IMR-90 (cell line): ENCODE data around the gene MEGF10. TPM values are rescaled to one million over a fixed set of nuclear protein-coding genes. Genes with fewer than 3 reads are reported as not detected.

ENCODE experiments used
- ATAC-seq: fragments of 200-7000 bp; cut with Tn5 transposase; 2 replicates; pipeline ENCODE4 v1.9.1; 2020; ENCODE audit warnings: low read depth, mild to moderate bottlenecking, moderate library complexity
- BruUV-seq: library from RNA; stranded (reverse); fragments of 400-500 nt; replicated peaks from 2 replicates; lab custom pipeline; 2021; lab: Mats Ljungman, UMichigan
- CTCF ChIA-PET: fragments of 300-600 bp; formaldehyde crosslinking; extraction: SDS; loops from one replicate; lab custom pipeline; 2021; ENCODE audit warnings: antibody characterized with exemption; lab: Yijun Ruan, JAX
- POLR2A ChIA-PET: fragments of 300-600 bp; sonication (Branson Sonifier 250); formaldehyde crosslinking; loops from one replicate; lab custom pipeline; 2022; ENCODE audit warnings: antibody characterized with exemption; ENCODE audit not compliant: unreplicated experiment; lab: Charles Lee
- DNase-seq: peaks from one replicate; pipeline ENCODE4 v3.0.0; 2013
- H2AFZ ChIP-seq: replicated peaks from 2 replicates; pipeline ENCODE3; 2013; ENCODE audit warnings: low read length, mild to moderate bottlenecking; ENCODE audit not compliant: poor library complexity
- H2AK5ac ChIP-seq: 2 replicates; pipeline ENCODE4 v1.6.1; 2013; ENCODE audit warnings: low read depth, low read length, inconsistent platforms
- H2AK9ac ChIP-seq: replicated peaks from 2 replicates; pipeline ENCODE3; 2013; ENCODE audit warnings: mild to moderate bottlenecking, low read depth, low read length, moderate library complexity; ENCODE audit not compliant: poor library complexity
- H2BK120ac ChIP-seq: 2 replicates; pipeline ENCODE4 v1.6.1; 2013; ENCODE audit warnings: low read depth, low read length, inconsistent platforms
- H2BK15ac ChIP-seq: 3 replicates; pipeline ENCODE4 v1.6.1; 2013; ENCODE audit warnings: low read depth, low read length, inconsistent platforms
- H2BK20ac ChIP-seq: 2 replicates; pipeline ENCODE4 v1.6.1; 2013; ENCODE audit warnings: low read depth, mild to moderate bottlenecking, inconsistent platforms, low read length, moderate library complexity
- H2BK5ac ChIP-seq: 2 replicates; pipeline ENCODE4 v1.6.1; 2013; ENCODE audit warnings: mild to moderate bottlenecking, low read depth, low read length, inconsistent platforms; ENCODE audit not compliant: poor library complexity, severe bottlenecking
- H3K14ac ChIP-seq: replicated peaks from 2 replicates; pipeline ENCODE4 v1.6.1; 2013; ENCODE audit warnings: low read depth, low read length, inconsistent platforms
- H3K18ac ChIP-seq: 2 replicates; pipeline ENCODE4 v1.6.1; 2013; ENCODE audit warnings: low read depth, low read length, control low read depth
- H3K23ac ChIP-seq: 2 replicates; pipeline ENCODE4 v1.6.1; 2013; ENCODE audit warnings: low read depth, low read length, inconsistent platforms
- H3K27ac ChIP-seq: 2 replicates; pipeline ENCODE4 v1.5.1; 2013; ENCODE audit warnings: mild to moderate bottlenecking, control low read depth, low read length; ENCODE audit not compliant: insufficient read depth
- H3K27me3 ChIP-seq: 2 replicates; pipeline ENCODE4 v1.6.1; 2013; ENCODE audit warnings: low read length; ENCODE audit not compliant: control insufficient read depth, insufficient read depth
- H3K36me3 ChIP-seq: 2 replicates; pipeline ENCODE4 v1.6.1; 2013; ENCODE audit warnings: low read length, mixed read lengths; ENCODE audit not compliant: control insufficient read depth, insufficient read depth
- H3K4ac ChIP-seq: 2 replicates; pipeline ENCODE4 v1.6.1; 2013; ENCODE audit warnings: low read depth, low read length, inconsistent platforms
- H3K4me1 ChIP-seq: 2 replicates; pipeline ENCODE4 v1.6.1; 2013; ENCODE audit warnings: low read length, mixed read lengths; ENCODE audit not compliant: control insufficient read depth, insufficient read depth
- H3K4me2 ChIP-seq: 2 replicates; pipeline ENCODE4 v1.6.1; 2013; ENCODE audit warnings: low read depth, mild to moderate bottlenecking, control low read depth, low read length, moderate library complexity
- H3K4me3 ChIP-seq: 2 replicates; pipeline ENCODE4 v1.5.1; 2013; ENCODE audit warnings: low read depth, mild to moderate bottlenecking, control low read depth, low read length, moderate library complexity; ENCODE audit not compliant: insufficient read depth
- H3K56ac ChIP-seq: 2 replicates; pipeline ENCODE4 v1.6.1; 2013; ENCODE audit warnings: low read length, inconsistent platforms; ENCODE audit not compliant: insufficient read depth; ENCODE audit errors: extremely low read depth
- H3K79me1 ChIP-seq, 2 experiments: 2 replicates each; pipeline ENCODE4 v1.6.1; 2013; ENCODE audit warnings: low read length in 2 of 2, inconsistent platforms in 1 of 2, low read depth in 1 of 2
- H3K9ac ChIP-seq: 2 replicates; pipeline ENCODE4 v1.6.1; 2013; ENCODE audit warnings: low read depth, low read length, control low read depth
- H3K9me1 ChIP-seq: 2 replicates; pipeline ENCODE4 v1.6.1; 2013; ENCODE audit warnings: low read length, inconsistent platforms; ENCODE audit not compliant: insufficient read depth
- H3K9me3 ChIP-seq: 2 replicates; pipeline ENCODE4 v1.6.1; 2013; ENCODE audit warnings: low read length; ENCODE audit not compliant: control insufficient read depth, insufficient read depth
- H4K20me1 ChIP-seq: 2 replicates; pipeline ENCODE4 v1.6.1; 2013; ENCODE audit warnings: low read length, inconsistent platforms; ENCODE audit not compliant: insufficient read depth
- H4K5ac ChIP-seq: 2 replicates; pipeline ENCODE4 v1.6.1; 2013; ENCODE audit warnings: mild to moderate bottlenecking, low read depth, low read length, control low read depth
- H4K8ac ChIP-seq, 2 experiments: 2 replicates each; pipeline ENCODE4 v1.6.1; 2013; ENCODE audit warnings: low read depth in 2 of 2, low read length in 2 of 2, control low read depth in 1 of 2, inconsistent platforms in 1 of 2
- H4K91ac ChIP-seq: 2 replicates; pipeline ENCODE4 v1.6.1; 2013; ENCODE audit warnings: low read depth, low read length, inconsistent platforms; ENCODE audit not compliant: insufficient read depth
- BHLHE40 ChIP-seq: fragments of 150-350 bp; IDR thresholded peaks from 2 replicates; pipeline ENCODE4 v1.6.1; 2016; ENCODE audit warnings: mild to moderate bottlenecking, low read depth, low read length
- CEBPB ChIP-seq: IDR thresholded peaks from 2 replicates; pipeline ENCODE4 v1.6.1; 2012; ENCODE audit warnings: low read depth, low read length, improper control_type of control experiment
- CHD1 ChIP-seq: IDR thresholded peaks from 2 replicates; pipeline ENCODE4 v1.6.1; 2012; ENCODE audit warnings: low read depth, low read length, improper control_type of control experiment
- CTCF ChIP-seq: conservative IDR thresholded peaks from 2 replicates; pipeline ENCODE4 v1.5.1; 2012; ENCODE audit warnings: mild to moderate bottlenecking, low read depth, low read length, improper control_type of control experiment
- MAZ ChIP-seq: IDR thresholded peaks from 2 replicates; pipeline ENCODE4 v1.6.1; 2012; ENCODE audit warnings: low read depth, mild to moderate bottlenecking, low read length, improper control_type of control experiment, moderate library complexity, borderline replicate concordance
- MXI1 ChIP-seq: IDR thresholded peaks from 2 replicates; pipeline ENCODE4 v1.6.1; 2012; ENCODE audit warnings: low read depth, mild to moderate bottlenecking, low read length, moderate library complexity, borderline replicate concordance
- NFE2L2 ChIP-seq: fragments of 150-350 bp; IDR thresholded peaks from 2 replicates; pipeline ENCODE4 v1.6.1; 2016; ENCODE audit warnings: low read depth, mild to moderate bottlenecking, low read length
- POLR2A ChIP-seq: IDR thresholded peaks from 2 replicates; pipeline ENCODE4 v1.6.1; 2012; ENCODE audit warnings: mild to moderate bottlenecking, low read depth, low read length
- RAD21 ChIP-seq: IDR thresholded peaks from 2 replicates; pipeline ENCODE4 v1.6.1; 2012; ENCODE audit warnings: low read length, improper control_type of control experiment
- RFX5 ChIP-seq: IDR thresholded peaks from 2 replicates; pipeline ENCODE4 v1.8.0; 2012; ENCODE audit warnings: low read depth, mild to moderate bottlenecking, low read length, moderate library complexity
- SMC3 ChIP-seq: fragments of 150-350 bp; IDR thresholded peaks from 2 replicates; pipeline ENCODE4 v1.6.1; 2016; ENCODE audit warnings: low read depth, mild to moderate bottlenecking, antibody characterized with exemption, low read length, moderate library complexity
- WGBS, 2 experiments: methylation state at CpG; one replicate each; pipeline versions ENCODE4 v1.1.5 to v1.1.7; 2013; ENCODE audit warnings: missing lambda C conversion rate in 2 of 2; ENCODE audit not compliant: insufficient read length in 1 of 2; ENCODE audit errors: extremely low coverage in 2 of 2; 5-methylcytosine and 5-hydroxymethylcytosine counted together
- dilution Hi-C: fragments of 300-500 bp; cut with HindIII; formaldehyde crosslinking; loops from one replicate; pipeline ENCODE4 v1.14.3; 2018; ENCODE audit warnings: low sequenced_read_pairs; ENCODE audit not compliant: unreplicated experiment
- in situ Hi-C: fragments of 300-500 bp; cut with MboI; formaldehyde crosslinking; loops from 3 replicates; pipeline ENCODE4 v1.14.3; 2019; ENCODE audit warnings: low sequenced_read_pairs, inconsistent platforms, mixed read lengths
- intact Hi-C: fragments of 100-400 bp; cut with micrococcal nuclease; formaldehyde crosslinking; loops from 2 replicates; pipeline ENCODE4 v1.10.0; 2022
- polyA plus RNA-seq, 3 experiments: library from polyadenylated mRNA; depleted of rRNA; stranded (reverse); fragments of >200 nt; gene quantifications; 2 replicates each; pipeline ENCODE4 v1.2.3, GENCODE V29; 2012; ENCODE audit warnings: low replicate concordance in 1 of 3
- total RNA-seq: library from RNA; depleted of rRNA; stranded (reverse); fragments of >200 nt; gene quantifications from 2 replicates; pipeline ENCODE4 v1.2.3, GENCODE V29; 2012

The MEGF10 gene
- total and polyA plus RNA-seq, 2 of the 4 experiments (the other 2 are of a cell fraction): not detected

GRCh38 chr5:127433526-127433925 lies 142.9 kb downstream of the MEGF10 start:
- in situ Hi-C loops: no loop called here

More at GRCh38 chr5:127433526-127433925, 142.9 kb downstream of the MEGF10 start:
- Histone ChIP-seq H3K23ac (no peak overlapping the region), H3K9me3 (no peaks in the 10 kb centered on the region), H3K4me3 (no peak overlapping the region), H4K91ac (no peak overlapping the region), H2AK9ac (no peak overlapping the region), H2AFZ (no peak overlapping the region), H2AK5ac (no peak overlapping the region), H3K18ac (no peak overlapping the region), H3K36me3 (no peaks in the 10 kb centered on the region), H3K9ac (no peak overlapping the region), H4K8ac (no peak overlapping the region), H4K20me1 (no peaks in the 10 kb centered on the region), H2BK15ac (no peak overlapping the region), H3K27ac (no peak overlapping the region), H4K5ac (no peak overlapping the region), H3K4me1 (no peaks in the 10 kb centered on the region), H3K79me1 (no peaks in the 10 kb centered on the region), H2BK120ac (no peak overlapping the region), H3K9me1 (no peaks in the 10 kb centered on the region; the same call in 1 of the 2 replicates), H3K4me2 (no peak overlapping the region), H3K56ac (no peak overlapping the region), H2BK20ac (no peak overlapping the region), H3K4ac (no peak overlapping the region), H3K14ac (no peak overlapping the region), H2BK5ac (no peak overlapping the region), H3K27me3 (peaks cover 5% of the 10 kb centered on the region)
- ATAC-seq (no peak), DNase-seq (no peak)
- no CpG with 5 or more reads among the region's 2 CpGs for WGBS, 2 experiments
- no peak for TF ChIP-seq BHLHE40
- no peak for TF ChIP-seq CEBPB
- no peak for TF ChIP-seq SMC3
- TF ChIP-seq MXI1: no peak
- TF ChIP-seq MAZ: no peak
- TF ChIP-seq POLR2A: no peak
- no peak for TF ChIP-seq CHD1
- no peak for TF ChIP-seq CTCF
- TF ChIP-seq RFX5: no peak
- TF ChIP-seq NFE2L2: no peak
- no peak for TF ChIP-seq RAD21
- ChIA-PET POLR2A (no interaction called here), CTCF (no interaction called here)
- intact Hi-C loops (no loop called here), dilution Hi-C loops (no loop called here)
- no TSS peak for BruUV-seq
